Ectodermal cell (in vitro differentiated cells): ENCODE results near the gene UQCRH.
"Not testable (repeated sequence)": the region's sequence is repeated elsewhere in the genome, so short reads cannot be mapped to it uniquely, and the experiment has no call there.

Experiments used
- H3K27ac ChIP-seq: 2 replicates; pipeline ENCODE4 v1.7.0; 2013; ENCODE audit warnings: mild to moderate bottlenecking, low read depth, low read length; ENCODE audit not compliant: insufficient read depth, poor library complexity, severe bottlenecking
- H3K27me3 ChIP-seq: 2 replicates; pipeline ENCODE4 v1.7.0; 2013; ENCODE audit warnings: mild to moderate bottlenecking, low read length; ENCODE audit not compliant: insufficient read depth, control insufficient read depth, poor library complexity, severe bottlenecking
- H3K36me3 ChIP-seq: one replicate; pipeline ENCODE4 v1.7.0; 2013; ENCODE audit warnings: low read length; ENCODE audit not compliant: control insufficient read depth, insufficient read depth
- H3K4me1 ChIP-seq: one replicate; pipeline ENCODE4 v1.7.0; 2013; ENCODE audit warnings: low read length; ENCODE audit not compliant: control insufficient read depth, insufficient read depth
- H3K4me3 ChIP-seq: 2 replicates; pipeline ENCODE4 v1.7.0; 2013; ENCODE audit warnings: low read depth, low read length, control low read depth; ENCODE audit not compliant: insufficient read depth
- H3K9me3 ChIP-seq: 2 replicates; pipeline ENCODE4 v1.7.0; 2013; ENCODE audit warnings: mild to moderate bottlenecking, low read length, moderate library complexity; ENCODE audit not compliant: control insufficient read depth
- WGBS, 2 experiments: methylation state at CpG; one replicate each; pipeline ENCODE4 v1.1.7; 2013; ENCODE audit warnings: missing lambda C conversion rate in 2 of 2; 5-methylcytosine and 5-hydroxymethylcytosine counted together

Gene UQCRH

GRCh38 chr1:46315669-46316403 lies 12.3 kb downstream of the UQCRH start:
- peaks cover 28% of the 10 kb centered on the region for H3K36me3 ChIP-seq
- H3K4me1 ChIP-seq: no peaks in the 10 kb centered on the region
- H3K27ac ChIP-seq: no peak overlapping the region
- WGBS, 2 experiments: 86 to 97% methylated on average over 2 to 3 of the region's 3 CpGs
- no peaks in the 10 kb centered on the region for H3K9me3 ChIP-seq
- H3K27me3 ChIP-seq: no peaks in the 10 kb centered on the region
- H3K4me3 ChIP-seq: no peak overlapping the region

- H3K36me3 ChIP-seq: peaks cover 18% of the 10 kb centered on the region
- no peak overlapping the region for H3K4me3 ChIP-seq
- no peak overlapping the region for H3K27ac ChIP-seq
These were observed 13.8 kb downstream of the UQCRH start for GRCh38 chr1:46317323-46317722.

GRCh38 chr1:46319301-46319700 lies 15.8 kb downstream of the UQCRH start:
- H3K4me1 ChIP-seq, H3K27ac ChIP-seq, H3K27me3 ChIP-seq, H3K4me3 ChIP-seq, H3K9me3 ChIP-seq, H3K36me3 ChIP-seq: not testable (repeated sequence)
- 91 to 93% methylated on average over 6 of the region's 6 CpGs for WGBS, 2 experiments

More at GRCh38 chr1:46317323-46317722, 13.8 kb downstream of the UQCRH start:
- Histone ChIP-seq H3K4me1 (no peaks in the 10 kb centered on the region), H3K9me3 (no peaks in the 10 kb centered on the region), H3K27me3 (no peaks in the 10 kb centered on the region)
- 89 to 91% methylated on average over 1 of the region's 1 CpG for WGBS, 2 experiments

GRCh38 chr1:46319960-46320914 lies 16.7 kb downstream of the UQCRH start:
- not testable (repeated sequence) for H3K27ac ChIP-seq
- WGBS, 2 experiments: 66 to 73% methylated on average over 8 to 11 of the region's 13 CpGs

GRCh38 chr1:46322191-46322590 lies 18.7 kb downstream of the UQCRH start:
- not testable (repeated sequence) for H3K27me3 ChIP-seq, H3K9me3 ChIP-seq, H3K4me3 ChIP-seq, H3K36me3 ChIP-seq, H3K27ac ChIP-seq, H3K4me1 ChIP-seq
- WGBS, 2 experiments: 93 to 97% methylated on average over 6 of the region's 6 CpGs

More at GRCh38 chr1:46319960-46320914, 16.7 kb downstream of the UQCRH start:
- H3K4me3 ChIP-seq, H3K27me3 ChIP-seq, H3K9me3 ChIP-seq, H3K4me1 ChIP-seq, H3K36me3 ChIP-seq: not testable (repeated sequence)

- not testable (repeated sequence) for H3K27me3 ChIP-seq, H3K27ac ChIP-seq, H3K9me3 ChIP-seq, H3K4me1 ChIP-seq, H3K4me3 ChIP-seq, H3K36me3 ChIP-seq
- 92 to 99% methylated on average over 7 to 8 of the region's 11 CpGs for WGBS, 2 experiments
These were observed 22.0 kb downstream of the UQCRH start for GRCh38 chr1:46325285-46326076.

GRCh38 chr1:46328182-46328581 lies 24.7 kb downstream of the UQCRH start:
- H3K27me3 ChIP-seq, H3K4me1 ChIP-seq, H3K9me3 ChIP-seq, H3K4me3 ChIP-seq, H3K27ac ChIP-seq, H3K36me3 ChIP-seq: not testable (repeated sequence)
- 93 to 97% methylated on average over 7 of the region's 7 CpGs for WGBS, 2 experiments

- H3K4me3 ChIP-seq: not testable (repeated sequence)
- WGBS, 2 experiments: 50 to 54% methylated on average over 3 of the region's 7 CpGs
These were observed 26.3 kb downstream of the UQCRH start for GRCh38 chr1:46329807-46330206.

GRCh38 chr1:46330381-46330780 lies 26.9 kb downstream of the UQCRH start:
- H3K9me3 ChIP-seq, H3K4me1 ChIP-seq, H3K4me3 ChIP-seq, H3K36me3 ChIP-seq, H3K27me3 ChIP-seq, H3K27ac ChIP-seq: not testable (repeated sequence)
- 91% methylated on average over 2 of the region's 2 CpGs for WGBS, 2 experiments

More at GRCh38 chr1:46329807-46330206, 26.3 kb downstream of the UQCRH start:
- H3K4me1 ChIP-seq, H3K36me3 ChIP-seq, H3K27me3 ChIP-seq, H3K9me3 ChIP-seq, H3K27ac ChIP-seq: not testable (repeated sequence)
